Activated CD4-positive, alpha-beta T cell treated with anti-CD3 and anti-CD28 coated beads, Interleukin-2, amount 50 U/mL, for 48 hours (primary cell): ENCODE data around the gene VANGL2.
A peak's percentile ranks its signal among the peaks of the same experiment; 100 is the strongest.

Experiments
- DNase-seq, 2 experiments: peaks; one replicate each; pipeline ENCODE4 v3.0.0-alpha.2; 2020

Gene VANGL2

GRCh38 chr1:160400223-160400645 is at the start of gene VANGL2:
Gene VANGL2 (plus strand): TSS chr1:160400564. CDS start chr1:160415838, 15,274 bp downstream.
- peak; percentile 39 to 56 for DNase-seq

DNA sequence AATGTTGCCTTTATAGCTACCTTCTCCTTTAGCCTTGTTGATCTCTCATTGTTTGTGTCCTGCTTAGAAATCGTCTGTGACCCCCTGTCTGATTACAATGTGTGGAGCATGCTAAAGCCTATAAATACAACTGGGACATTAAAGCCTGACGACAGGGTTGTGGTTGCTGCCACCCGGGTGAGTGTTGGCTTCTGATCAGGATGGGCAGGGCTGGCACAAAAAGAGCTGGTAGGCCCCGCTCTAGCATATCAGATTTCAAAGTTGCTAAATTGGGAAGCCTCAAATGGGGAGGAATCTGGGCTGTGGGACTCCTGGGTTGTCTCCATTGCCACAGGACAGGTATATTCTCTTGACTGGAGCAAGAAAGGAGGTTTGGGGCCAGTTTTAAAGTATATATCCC is 48.7 kb upstream of the VANGL2 start:
- DNase-seq, result no peak

- no peak for DNase-seq
Observed at GRCh38 chr1:160352555-160352954, 47.8 kb upstream of the VANGL2 start.

- no peak for DNase-seq
Observed at GRCh38 chr1:160353223-160353622, 47.1 kb upstream of the VANGL2 start.

- peak in 1 of 2 experiments; percentile 15 for DNase-seq
Observed at GRCh38 chr1:160354388-160354985, 45.9 kb upstream of the VANGL2 start.

DNA sequence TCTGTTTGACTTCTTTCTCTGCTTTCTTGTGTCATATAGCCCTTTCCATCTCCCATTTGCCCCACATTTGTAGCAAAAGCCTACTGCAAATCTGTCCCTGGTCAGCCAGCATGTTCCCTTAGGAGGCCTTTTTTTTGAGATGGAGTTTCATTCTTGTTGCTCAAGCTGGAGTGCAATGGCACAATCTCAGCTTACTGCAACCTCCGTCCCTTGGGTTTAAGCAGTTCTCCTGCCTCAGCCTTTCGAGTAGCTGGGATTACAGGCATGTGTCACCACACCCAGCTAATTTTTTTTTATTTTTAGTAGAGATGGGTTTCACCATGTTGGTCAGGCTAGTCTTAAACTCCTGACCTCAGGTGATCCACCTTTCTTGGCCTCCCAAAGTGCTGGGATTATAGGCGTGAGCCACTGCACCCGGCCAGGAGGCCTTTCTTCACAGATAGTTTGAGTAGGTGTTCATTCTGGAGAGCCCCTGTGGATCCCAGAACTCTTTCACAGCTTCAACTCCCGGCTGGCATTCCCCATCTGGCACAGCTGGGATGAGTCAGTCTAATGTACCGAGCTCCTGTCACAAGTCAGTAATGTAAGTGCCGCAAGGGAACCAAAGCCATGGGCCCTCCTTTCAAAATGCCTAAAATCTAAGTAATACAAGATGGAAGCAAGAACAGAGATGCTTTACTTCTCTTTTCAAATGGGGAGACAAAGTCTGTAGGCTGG is 42.9 kb upstream of the VANGL2 start:
- no peak for DNase-seq

GRCh38 chr1:160358073-160358472 is 42.3 kb upstream of the VANGL2 start:
- DNase-seq, result no peak

DNA sequence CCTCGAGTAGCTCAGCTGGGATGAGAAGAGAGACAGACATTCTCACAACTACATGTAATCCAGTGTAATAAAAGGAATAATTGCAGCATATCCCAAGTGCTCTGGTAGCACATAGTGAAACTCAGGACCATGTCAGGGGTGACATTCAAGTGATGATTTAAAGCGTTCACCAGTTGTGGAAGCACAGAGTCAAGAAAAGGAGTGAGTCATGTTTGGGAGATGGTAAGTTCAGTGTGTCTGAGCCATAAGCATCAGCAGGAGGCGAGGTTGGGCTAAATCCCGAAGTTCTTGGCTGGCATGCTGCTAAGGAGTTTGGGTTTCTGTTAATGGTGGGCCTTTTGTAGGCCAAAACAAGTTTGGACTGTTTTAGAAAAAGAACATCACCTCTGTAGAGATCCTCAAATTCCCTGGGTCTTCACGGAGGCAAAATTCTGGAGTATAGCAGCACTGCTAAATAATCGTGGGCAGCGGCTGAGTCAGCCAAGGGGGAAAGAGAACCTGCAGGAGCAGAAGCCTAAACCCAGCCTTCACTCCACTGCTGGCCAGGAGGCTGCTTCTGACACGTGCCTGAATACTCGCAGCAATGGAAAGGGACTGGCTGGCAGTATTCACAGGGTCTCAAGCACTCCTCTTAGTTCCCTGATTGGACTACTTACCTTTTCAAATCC is 40.7 kb upstream of the VANGL2 start:
- no peak for DNase-seq

DNA sequence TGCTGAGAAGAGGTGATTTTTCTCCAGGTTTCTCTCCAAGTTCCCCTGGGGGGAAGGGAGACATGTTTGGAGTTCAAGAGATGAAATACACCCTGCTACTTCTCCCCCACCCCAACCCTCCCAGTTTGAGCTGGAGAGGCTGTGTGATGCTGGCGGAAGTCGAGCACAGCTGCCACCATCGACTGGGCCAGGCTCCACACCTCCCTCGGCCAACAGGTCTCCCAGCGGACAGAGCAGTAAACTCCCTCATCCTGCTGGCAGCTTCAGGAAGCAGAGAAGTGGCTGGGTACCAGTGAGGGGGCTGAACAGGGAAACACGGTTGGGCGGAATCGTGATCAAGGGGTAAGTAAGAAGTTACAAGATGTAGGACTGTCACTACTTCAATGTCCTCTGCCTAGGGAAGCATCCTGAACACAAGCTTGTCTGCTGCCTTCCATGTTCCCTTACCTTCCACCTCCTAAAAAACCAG is 40.1 kb upstream of the VANGL2 start:
- DNase-seq, result no peak

DNA sequence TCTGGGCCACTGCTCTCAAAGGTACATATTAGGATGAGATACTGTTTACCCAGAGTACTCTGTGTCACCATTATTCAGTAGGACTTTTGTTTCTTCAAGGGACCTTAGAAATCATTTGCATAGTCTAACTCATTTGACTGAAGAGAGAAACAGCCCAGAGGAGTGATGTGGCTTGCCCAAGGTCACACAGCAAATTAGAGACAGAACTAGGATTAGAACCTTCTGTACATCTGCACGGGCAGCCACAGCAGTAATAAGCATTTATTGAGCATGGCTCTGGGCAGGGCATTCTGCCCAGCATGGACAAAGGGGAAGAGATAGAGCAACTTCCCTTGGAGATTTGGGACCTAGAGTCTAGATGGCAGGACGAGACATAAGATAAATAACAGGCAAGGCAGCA is 39.2 kb upstream of the VANGL2 start:
- DNase-seq, result no peak

DNA sequence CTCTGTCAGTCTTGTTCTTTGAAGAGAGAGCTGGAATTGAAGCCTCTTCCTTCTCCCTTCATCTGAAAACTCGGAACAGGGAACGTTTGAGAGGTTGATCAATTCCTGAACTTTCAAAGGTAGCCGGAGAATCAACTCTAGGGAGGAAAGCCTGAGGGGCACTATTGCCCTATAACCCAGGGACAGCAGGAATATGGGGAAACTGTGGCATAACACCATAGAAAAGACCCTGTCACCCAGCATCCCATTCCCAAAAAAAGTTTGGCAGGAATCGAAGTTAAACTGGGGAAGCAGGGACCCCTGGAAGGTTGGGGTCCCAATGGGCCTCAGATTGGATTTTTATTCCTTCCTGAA is 38.6 kb upstream of the VANGL2 start:
- no peak for DNase-seq

DNA sequence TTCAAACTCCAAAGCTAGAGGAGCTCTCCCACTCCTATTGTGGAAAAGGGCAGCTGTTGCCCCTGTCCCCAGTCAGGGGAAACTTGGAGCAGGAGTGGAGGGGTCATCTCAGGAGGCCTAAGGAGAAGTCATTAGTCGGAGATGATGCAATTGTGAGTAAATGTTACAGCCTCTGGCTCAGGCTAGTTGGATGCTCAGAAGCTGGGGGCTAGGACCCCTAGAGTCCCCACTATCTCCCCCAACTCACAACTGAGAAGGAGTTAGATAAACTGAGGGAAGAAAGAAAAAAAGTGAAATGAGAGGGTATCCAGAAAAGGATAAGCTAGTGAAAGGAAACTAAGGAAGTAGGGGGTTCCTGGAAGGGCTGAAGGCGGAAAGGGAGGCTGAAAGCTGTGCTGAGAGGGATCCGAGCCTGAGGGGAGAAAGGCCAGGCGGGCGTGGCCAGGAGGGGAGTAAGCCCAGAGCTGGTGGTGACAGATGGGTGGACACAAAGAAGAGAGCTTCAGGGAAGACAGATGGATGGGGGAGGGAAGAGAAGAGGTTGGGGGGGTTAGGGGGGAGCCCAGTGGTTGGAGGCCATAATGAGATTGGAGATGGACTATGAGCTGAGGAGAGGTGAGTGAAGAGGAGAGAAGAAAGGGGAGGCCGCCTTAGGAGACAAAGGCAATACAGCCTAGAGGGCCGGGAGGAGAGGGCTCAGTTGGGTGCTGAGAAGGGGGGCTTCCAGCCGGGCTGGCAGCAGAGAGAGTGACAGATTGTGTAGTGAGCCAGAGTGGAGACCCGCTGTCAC is 38.0 kb upstream of the VANGL2 start:
- no peak for DNase-seq

DNA sequence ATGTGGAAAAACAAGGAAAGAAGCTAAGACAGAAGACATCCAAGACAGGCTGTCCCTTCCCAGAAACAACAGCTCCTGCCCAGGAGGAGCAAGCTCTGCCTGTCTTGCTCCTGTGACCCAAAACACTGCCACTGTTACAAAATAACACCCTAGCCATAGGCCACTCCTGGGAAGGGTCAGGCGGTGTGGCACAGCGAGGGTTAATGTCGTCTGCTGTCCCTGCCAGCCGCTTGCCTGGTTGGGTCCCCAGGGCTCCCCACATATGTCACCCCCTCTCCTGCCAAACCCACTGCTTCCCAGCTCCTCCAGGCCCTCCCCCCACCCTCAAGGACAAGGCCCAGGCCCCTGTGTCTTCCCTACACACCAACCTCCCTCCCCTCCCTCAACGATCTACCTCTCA is 37.4 kb upstream of the VANGL2 start:
- no peak for DNase-seq

DNA sequence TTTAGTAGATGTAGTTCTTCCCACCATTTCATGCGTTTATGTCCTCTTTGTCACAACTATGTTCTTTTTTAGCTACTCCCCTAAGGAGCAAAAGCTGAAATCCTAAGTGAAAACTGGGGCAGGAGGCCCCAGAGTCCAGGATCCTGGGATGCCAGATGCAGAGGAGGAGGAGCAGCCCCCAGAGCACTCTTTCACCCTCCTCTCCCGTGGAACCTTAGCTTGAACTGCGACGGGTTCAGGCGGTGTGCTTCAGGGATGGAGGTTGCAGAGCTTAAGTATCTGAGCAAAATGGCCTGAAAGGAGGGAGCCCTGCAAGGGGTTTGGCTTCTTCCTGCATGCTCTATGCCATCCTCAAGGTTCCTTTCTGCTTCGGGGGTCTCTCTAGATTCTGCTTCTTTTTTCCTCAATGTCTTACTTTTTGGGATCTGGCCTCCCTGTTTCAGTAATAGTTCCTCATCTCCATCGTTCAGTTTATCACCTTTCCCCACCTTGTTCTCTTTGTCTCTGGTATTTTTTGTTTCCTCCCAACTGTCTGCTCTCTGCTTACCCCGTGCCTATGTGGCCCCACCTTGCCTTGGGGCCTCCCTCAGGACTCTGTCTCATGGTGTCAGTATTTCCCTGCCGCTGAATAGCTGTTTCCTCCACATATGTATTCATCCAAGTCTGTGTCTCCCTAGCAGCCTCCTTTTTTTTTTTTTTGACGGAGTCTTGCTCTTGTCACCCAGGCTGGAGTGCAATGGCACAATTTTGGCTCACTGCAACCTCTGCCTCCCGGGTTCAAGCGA is 36.2 kb upstream of the VANGL2 start:
- DNase-seq, result no peak

DNA sequence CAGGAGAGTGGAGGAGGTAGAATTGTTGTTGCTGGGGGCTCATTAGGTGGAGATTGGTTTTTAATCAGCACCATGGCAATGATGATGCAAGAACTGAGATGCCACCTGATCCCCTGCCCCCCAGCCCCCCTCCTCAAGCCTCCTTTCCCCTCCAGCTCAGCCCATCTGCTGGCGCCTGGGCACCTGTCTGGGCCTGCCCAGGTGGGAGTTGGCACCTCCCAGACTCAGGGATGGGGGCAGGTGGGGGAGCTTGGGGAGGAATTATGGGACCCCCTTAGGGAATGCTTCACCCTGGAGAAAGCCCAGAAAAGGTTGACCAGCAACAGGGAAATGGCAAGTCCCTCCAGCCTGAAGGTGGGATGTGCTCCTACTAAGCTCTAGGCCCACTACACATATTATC is 35.0 kb upstream of the VANGL2 start:
- DNase-seq, result no peak

DNA sequence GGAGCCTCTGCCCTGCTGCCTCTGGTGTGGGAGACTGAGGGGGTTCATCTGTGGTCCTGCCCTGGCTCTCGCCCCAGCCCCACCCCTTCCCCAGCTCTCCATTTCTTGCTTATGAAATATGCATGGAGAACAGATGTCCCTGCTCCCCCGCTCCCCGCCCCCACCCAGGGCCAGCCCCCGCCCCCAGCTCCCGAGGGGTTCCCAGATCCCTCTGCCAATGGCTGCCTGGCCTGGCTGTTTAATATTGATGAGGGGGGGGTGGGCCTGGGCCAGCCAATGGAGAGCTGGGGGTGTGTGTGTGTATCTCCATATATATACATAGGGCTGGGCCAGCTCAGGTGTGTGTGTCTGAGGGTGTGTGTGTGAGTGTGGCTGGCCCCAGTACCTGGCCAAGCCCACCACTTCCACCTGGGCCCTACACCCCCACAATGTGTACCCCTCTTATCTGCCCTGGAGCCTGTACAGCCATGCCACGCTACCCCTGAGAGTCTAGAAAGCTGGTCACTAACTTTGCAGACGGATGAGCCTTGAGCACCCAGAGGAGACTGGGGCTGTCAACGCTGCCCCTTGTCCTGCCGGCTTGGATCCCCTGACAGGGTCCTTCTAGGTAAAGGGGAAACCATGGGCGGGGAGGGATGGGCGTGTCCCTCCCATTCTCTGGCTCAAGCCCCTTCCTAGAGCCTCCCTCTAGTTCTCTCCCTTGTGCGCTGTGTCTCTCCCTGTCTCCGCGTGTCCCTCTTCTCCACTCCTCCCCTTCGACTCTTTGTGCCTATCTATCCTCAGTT is 33.4 kb upstream of the VANGL2 start, which contains the start of gene NHLH1:
Gene NHLH1 (plus strand): TSS at position 341 of the 785 bp plus-strand sequence. CDS start 3,661 bp downstream, outside the sequence.
- no peak for DNase-seq

- no peak for DNase-seq
Observed at GRCh38 chr1:160367516-160367900, 32.9 kb upstream of the VANGL2 start.

DNA sequence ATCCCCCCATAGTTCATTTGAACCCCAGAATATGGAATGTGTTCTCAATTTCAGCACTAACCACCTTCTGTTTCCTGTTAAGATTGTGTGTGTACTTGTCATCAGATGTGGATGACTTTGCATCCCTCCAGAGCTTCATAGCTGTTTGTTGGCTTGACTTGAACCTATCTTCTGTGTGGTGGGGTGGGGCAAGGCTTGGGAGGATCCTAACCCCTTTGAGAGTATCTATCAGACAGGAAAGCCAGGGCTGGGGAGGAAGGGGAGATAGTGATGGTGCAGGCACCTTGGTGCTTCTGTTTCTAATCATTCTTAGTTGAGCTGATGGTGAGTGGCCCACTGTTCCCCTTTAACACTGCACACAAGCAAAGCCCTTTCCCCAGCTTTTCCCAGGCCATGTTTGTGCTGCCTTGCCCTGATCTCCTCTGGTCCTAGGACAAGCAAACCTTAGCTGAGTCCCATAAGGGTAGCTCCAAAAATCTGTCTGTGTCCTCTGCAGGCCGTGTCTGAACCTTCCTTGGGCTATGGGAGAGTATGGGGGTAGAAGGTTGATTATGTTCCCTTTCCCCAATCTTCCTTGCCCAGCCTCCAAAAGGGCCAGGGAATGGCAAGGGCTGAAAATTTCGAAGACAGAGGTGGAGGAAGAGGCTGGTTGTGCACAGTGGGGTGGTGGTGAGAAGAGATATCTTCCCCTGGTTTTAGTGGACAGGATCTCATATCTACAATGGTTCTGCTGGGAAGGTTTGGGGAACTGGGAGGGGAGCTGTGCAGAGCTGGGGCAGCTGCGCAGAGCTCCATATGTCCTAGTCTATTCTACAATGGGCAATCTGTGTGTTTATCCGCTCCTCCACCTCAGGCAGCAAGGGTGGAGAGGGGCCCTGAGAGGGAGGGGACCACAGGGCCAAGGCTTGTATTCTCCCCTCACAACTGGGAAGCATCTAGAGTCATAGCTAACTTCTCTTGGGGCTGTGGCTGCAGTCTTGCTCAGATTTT is 32.1 kb upstream of the VANGL2 start:
- DNase-seq, result no peak

- DNase-seq, result no peak
Observed at GRCh38 chr1:160369087-160369486, 31.3 kb upstream of the VANGL2 start.
